HG03060 (cell line): ENCODE results near the gene USP54.
"Not testable (repeated sequence)": the region's sequence is repeated elsewhere in the genome, so short reads cannot be mapped to it uniquely, and the experiment has no call there.

Source experiments
- ATAC-seq: cut with Tn5 transposase; IDR thresholded peaks from one replicate; pipeline ENCODE4 v1.9.1; 2021; ENCODE audit warnings: low read depth, moderate number of reproducible peaks; ENCODE audit not compliant: unreplicated experiment

The USP54 gene

GRCh38 chr10:73590881-73591799 is at the start of gene USP54:
TSS of gene USP54 (minus strand) at chr10:73591342. CDS start at chr10:73575658, 15,684 bp downstream.
- ATAC-seq, result no peak

- ATAC-seq, result no peak
Observed at GRCh38 chr10:73639286-73639685, 48.1 kb upstream of the USP54 start.

- no peak for ATAC-seq
Observed at GRCh38 chr10:73635781-73636180, 44.6 kb upstream of the USP54 start.

GRCh38 chr10:73634421-73634820 is 43.3 kb upstream of the USP54 start:
- ATAC-seq, result no peak

GRCh38 chr10:73629165-73629564 is 38.0 kb upstream of the USP54 start:
- ATAC-seq, result no peak

GRCh38 chr10:73628405-73628804 is 37.3 kb upstream of the USP54 start:
- ATAC-seq, result no peak

- ATAC-seq, result no peak
Observed at GRCh38 chr10:73627300-73627699, 36.2 kb upstream of the USP54 start.

- peak; percentile 95 for ATAC-seq
Observed at GRCh38 chr10:73625884-73626752, 35.0 kb upstream of the USP54 start.

- no peak for ATAC-seq
Observed at GRCh38 chr10:73625004-73625883, 34.1 kb upstream of the USP54 start.

- no peak for ATAC-seq
Observed at GRCh38 chr10:73623056-73623455, 31.9 kb upstream of the USP54 start.

GRCh38 chr10:73620974-73621373 is 29.8 kb upstream of the USP54 start:
- not testable (repeated sequence) for ATAC-seq

GRCh38 chr10:73617143-73617542 is 26.0 kb upstream of the USP54 start:
- not testable (repeated sequence) for ATAC-seq

GRCh38 chr10:73614720-73615119 is 23.6 kb upstream of the USP54 start:
- ATAC-seq, result no peak

- no peak for ATAC-seq
Observed at GRCh38 chr10:73609116-73609515, 18.0 kb upstream of the USP54 start.

GRCh38 chr10:73601486-73601921 is 10.4 kb upstream of the USP54 start:
- ATAC-seq, result no peak

GRCh38 chr10:73597346-73597745 is 6.2 kb upstream of the USP54 start:
- no peak for ATAC-seq

GRCh38 chr10:73593812-73594211 is 2.7 kb upstream of the USP54 start:
- no peak for ATAC-seq

GRCh38 chr10:73593110-73593509 is 2.0 kb upstream of the USP54 start:
- ATAC-seq, result no peak

GRCh38 chr10:73591935-73592699 is 975 bp upstream of the USP54 start:
- no peak for ATAC-seq
